ENCODE measurements around the gene CPNE4.

DNA sequence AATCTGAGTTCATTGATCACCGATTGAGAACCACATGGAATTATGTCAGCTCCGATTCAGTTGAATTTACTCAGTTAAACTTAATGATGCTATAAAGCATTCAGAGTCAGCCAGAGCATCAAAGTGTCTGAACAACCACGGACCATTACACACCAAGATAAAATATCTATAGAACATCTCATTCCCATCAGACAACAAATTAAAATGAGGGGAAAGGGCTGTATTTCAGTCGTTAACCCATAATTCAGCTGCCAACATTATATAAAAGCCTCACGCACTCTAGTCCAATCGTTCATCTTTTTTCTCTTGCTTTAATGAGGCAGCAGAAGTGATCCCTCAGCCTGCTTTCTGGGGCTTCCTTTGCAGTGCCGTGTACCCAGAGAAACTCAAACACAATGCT, 11.9 kb downstream of the CPNE4 start:
- TF ChIP-seq CTCF (IDR thresholded peaks at IDR 0.05): no peak
- no peak for TF ChIP-seq POLR2A (IDR thresholded peaks at IDR 0.05; ENCODE audit: low read depth)
- TF ChIP-seq POLR2AphosphoS5 (IDR thresholded peaks at IDR 0.05): no peak
